ENCODE data around the gene RFX1.

DNA sequence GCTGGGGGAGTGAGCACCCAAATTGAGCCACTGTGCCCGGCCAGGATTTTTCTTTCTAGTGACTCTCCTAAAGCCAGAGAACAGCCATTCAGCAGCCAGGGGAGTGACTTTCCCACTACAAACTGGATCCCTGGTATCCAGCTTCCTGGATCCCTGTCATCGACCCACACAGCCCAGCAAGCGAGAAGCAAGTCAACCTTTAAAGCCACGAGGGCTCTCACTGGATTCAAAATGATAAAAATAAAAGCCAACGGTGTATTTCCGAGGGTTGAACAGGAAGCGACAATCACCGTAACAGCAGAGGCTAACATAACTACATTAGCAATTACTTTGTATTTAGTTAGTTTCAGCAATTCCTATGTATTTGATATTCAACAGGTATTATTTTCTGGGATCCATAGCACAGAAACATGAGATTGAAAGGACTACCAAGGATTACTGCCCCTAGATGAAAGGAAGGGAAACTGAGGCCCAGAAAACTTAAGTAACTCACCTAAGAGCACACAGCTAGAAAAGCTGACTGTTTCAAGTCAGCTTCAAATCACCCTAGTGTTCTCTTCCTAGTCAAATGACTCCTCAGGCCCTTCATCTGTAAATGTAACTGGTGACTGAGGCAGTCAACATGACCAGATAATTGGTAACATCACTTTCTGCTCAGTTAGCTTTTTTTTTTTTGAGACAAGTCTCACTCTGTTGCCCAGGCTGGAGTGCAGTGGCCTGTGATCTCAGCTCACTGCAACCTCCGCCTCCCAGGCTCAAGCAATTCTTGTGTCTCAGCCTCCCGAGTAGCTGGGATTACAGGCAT is 2.7 kb downstream of the RFX1 start:
- TF ChIP-seq ELF1 (CRISPR knock-in tag; IDR thresholded peaks at IDR 0.05) = no peak
- TF ChIP-seq HDAC2 (CRISPR knock-in tag; IDR thresholded peaks at IDR 0.05) = no peak
- TF ChIP-seq ELF4 (CRISPR knock-in tag; IDR thresholded peaks at IDR 0.05; ENCODE audit: borderline replicate concordance) = no peak
- TF ChIP-seq, protein P1, sequence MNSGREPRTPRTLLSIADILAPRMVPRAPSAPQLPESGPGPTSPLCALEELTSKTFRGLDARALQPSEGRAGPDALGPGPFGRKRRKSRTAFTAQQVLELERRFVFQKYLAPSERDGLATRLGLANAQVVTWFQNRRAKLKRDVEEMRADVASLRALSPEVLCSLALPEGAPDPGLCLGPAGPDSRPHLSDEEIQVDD (CRISPR knock-in tag; IDR thresholded peaks at IDR 0.05; ENCODE audit: borderline replicate concordance) = no peak
- TF ChIP-seq, protein P2, sequence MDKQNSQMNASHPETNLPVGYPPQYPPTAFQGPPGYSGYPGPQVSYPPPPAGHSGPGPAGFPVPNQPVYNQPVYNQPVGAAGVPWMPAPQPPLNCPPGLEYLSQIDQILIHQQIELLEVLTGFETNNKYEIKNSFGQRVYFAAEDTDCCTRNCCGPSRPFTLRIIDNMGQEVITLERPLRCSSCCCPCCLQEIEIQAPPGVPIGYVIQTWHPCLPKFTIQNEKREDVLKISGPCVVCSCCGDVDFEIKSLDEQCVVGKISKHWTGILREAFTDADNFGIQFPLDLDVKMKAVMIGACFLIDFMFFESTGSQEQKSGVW (CRISPR knock-in tag; IDR thresholded peaks at IDR 0.05; ENCODE audit: borderline replicate concordance) = no peak
- TF ChIP-seq, protein P3, sequence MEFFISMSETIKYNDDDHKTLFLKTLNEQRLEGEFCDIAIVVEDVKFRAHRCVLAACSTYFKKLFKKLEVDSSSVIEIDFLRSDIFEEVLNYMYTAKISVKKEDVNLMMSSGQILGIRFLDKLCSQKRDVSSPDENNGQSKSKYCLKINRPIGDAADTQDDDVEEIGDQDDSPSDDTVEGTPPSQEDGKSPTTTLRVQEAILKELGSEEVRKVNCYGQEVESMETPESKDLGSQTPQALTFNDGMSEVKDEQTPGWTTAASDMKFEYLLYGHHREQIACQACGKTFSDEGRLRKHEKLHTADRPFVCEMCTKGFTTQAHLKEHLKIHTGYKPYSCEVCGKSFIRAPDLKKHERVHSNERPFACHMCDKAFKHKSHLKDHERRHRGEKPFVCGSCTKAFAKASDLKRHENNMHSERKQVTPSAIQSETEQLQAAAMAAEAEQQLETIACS (CRISPR knock-in tag; IDR thresholded peaks at IDR 0.05) = no peak
- no peak for TF ChIP-seq NFYB (CRISPR knock-in tag; IDR thresholded peaks at IDR 0.05)
- TF ChIP-seq MXI1 (IDR thresholded peaks at IDR 0.05; ENCODE audit: borderline replicate concordance, low read depth, low read length) = no peak
- no peak for TF ChIP-seq CBFB (CRISPR knock-in tag; IDR thresholded peaks at IDR 0.05)
- TF ChIP-seq, protein P4, sequence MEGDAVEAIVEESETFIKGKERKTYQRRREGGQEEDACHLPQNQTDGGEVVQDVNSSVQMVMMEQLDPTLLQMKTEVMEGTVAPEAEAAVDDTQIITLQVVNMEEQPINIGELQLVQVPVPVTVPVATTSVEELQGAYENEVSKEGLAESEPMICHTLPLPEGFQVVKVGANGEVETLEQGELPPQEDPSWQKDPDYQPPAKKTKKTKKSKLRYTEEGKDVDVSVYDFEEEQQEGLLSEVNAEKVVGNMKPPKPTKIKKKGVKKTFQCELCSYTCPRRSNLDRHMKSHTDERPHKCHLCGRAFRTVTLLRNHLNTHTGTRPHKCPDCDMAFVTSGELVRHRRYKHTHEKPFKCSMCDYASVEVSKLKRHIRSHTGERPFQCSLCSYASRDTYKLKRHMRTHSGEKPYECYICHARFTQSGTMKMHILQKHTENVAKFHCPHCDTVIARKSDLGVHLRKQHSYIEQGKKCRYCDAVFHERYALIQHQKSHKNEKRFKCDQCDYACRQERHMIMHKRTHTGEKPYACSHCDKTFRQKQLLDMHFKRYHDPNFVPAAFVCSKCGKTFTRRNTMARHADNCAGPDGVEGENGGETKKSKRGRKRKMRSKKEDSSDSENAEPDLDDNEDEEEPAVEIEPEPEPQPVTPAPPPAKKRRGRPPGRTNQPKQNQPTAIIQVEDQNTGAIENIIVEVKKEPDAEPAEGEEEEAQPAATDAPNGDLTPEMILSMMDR (CRISPR knock-in tag; IDR thresholded peaks at IDR 0.05) = no peak
- TF ChIP-seq, protein P5, sequence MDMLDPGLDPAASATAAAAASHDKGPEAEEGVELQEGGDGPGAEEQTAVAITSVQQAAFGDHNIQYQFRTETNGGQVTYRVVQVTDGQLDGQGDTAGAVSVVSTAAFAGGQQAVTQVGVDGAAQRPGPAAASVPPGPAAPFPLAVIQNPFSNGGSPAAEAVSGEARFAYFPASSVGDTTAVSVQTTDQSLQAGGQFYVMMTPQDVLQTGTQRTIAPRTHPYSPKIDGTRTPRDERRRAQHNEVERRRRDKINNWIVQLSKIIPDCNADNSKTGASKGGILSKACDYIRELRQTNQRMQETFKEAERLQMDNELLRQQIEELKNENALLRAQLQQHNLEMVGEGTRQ (IDR thresholded peaks at IDR 0.05; ENCODE audit: low read depth, low read length) = no peak
- TF ChIP-seq, protein P5 (CRISPR knock-in tag; IDR thresholded peaks at IDR 0.05; ENCODE audit: borderline replicate concordance) = no peak
- TF ChIP-seq ZNF569 (CRISPR knock-in tag; IDR thresholded peaks at IDR 0.05; ENCODE audit: borderline replicate concordance) = no peak
- no peak for TF ChIP-seq POLR2AphosphoS5 (IDR thresholded peaks at IDR 0.05; ENCODE audit: low read depth, low read length)
- TF ChIP-seq SMC3 (IDR thresholded peaks at IDR 0.05; ENCODE audit: low read length) = no peak
